Mesodermal cell (in vitro differentiated cells): ENCODE data around the gene SLC25A13.
"Not testable (repeated sequence)": the region's sequence is repeated elsewhere in the genome, so short reads cannot be mapped to it uniquely, and the experiment has no call there.

ENCODE experiments used
- H3K27ac ChIP-seq: 2 replicates; pipeline ENCODE4 v1.7.0; 2013; ENCODE audit warnings: mild to moderate bottlenecking, low read depth, low read length, moderate library complexity; ENCODE audit not compliant: severe bottlenecking
- H3K36me3 ChIP-seq: 2 replicates; pipeline ENCODE4 v1.7.1; 2013; ENCODE audit warnings: mild to moderate bottlenecking, low read length, moderate library complexity; ENCODE audit not compliant: control insufficient read depth, insufficient read depth
- H3K4me1 ChIP-seq: one replicate; pipeline ENCODE4 v1.7.1; 2013; ENCODE audit warnings: mild to moderate bottlenecking, low read length; ENCODE audit not compliant: insufficient read depth, control insufficient read depth, poor library complexity, severe bottlenecking
- H3K4me3 ChIP-seq: 2 replicates; pipeline ENCODE4 v1.7.0; 2013; ENCODE audit warnings: low read length, control low read depth, mild to moderate bottlenecking; ENCODE audit not compliant: insufficient read depth, poor library complexity, severe bottlenecking; ENCODE audit errors: extremely low read depth
- H3K9me3 ChIP-seq: 2 replicates; pipeline ENCODE4 v1.7.1; 2013; ENCODE audit warnings: mild to moderate bottlenecking, low read length, moderate library complexity; ENCODE audit not compliant: control insufficient read depth
- WGBS, 2 experiments: methylation state at CpG; one replicate each; pipeline ENCODE4 v1.1.5; 2013; ENCODE audit warnings: missing lambda C conversion rate in 2 of 2; ENCODE audit not compliant: insufficient coverage in 2 of 2; 5-methylcytosine and 5-hydroxymethylcytosine counted together

Gene SLC25A13

DNA sequence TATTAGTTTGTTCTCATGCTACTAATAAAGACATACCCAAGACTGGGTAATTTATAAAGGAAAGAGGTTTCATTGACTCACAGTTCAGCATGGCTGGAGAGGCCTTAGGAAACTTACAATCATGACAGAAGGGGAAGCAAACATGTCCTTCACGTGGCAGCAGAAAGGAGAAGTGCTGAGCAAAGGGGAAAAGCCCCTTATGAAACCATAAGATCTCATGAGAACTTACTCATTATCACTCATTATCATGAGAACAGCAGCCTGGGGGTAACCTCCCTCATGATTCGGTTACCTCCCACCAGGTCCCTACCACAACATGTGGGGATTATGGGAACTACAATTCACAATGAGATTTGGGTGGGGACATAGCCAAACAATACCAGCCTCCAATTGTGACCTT lies 4.9 kb upstream of the SLC25A13 start:
- not testable (repeated sequence) for H3K9me3 ChIP-seq, H3K4me3 ChIP-seq, H3K27ac ChIP-seq, H3K4me1 ChIP-seq, H3K36me3 ChIP-seq
- WGBS, 2 experiments, result 80 to 94% methylated on average over 1 to 2 of the region's 2 CpGs

DNA sequence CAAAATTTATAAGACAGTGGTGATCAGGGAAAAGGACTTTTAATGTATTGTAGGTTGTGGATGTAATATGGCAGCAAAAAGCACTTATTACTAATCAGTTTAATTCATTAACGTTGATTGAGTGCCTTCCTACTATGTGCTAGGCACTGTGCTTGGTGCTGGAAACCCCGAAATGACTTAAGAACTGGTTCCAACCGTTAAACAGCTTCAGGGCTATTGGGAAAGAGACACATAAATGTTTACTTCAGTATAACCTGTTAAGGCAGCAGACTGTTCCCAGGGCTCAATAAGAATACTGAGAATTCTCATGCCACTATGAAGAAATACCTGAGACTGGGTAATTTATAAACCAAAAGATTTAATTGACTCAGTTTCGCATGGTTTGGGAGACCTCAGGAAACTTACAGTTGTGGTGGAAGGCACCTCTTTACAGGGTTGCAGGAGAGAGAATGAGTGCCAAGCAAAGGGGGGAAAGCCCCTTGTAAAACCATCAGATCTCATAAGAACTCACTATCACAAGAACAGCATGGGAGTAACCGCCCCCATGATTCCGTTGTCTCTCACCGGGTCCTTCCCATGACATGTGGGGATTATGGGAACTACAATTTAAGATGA lies 1.1 kb upstream of the SLC25A13 start:
- 86 to 94% methylated on average over 5 of the region's 7 CpGs for WGBS, 2 experiments
- no peaks in the 10 kb centered on the region for H3K9me3 ChIP-seq
- no peak overlapping the region for H3K4me3 ChIP-seq
- H3K36me3 ChIP-seq, result no peaks in the 10 kb centered on the region
- no peak overlapping the region for H3K27ac ChIP-seq
- H3K4me1 ChIP-seq, result no peaks in the 10 kb centered on the region

DNA sequence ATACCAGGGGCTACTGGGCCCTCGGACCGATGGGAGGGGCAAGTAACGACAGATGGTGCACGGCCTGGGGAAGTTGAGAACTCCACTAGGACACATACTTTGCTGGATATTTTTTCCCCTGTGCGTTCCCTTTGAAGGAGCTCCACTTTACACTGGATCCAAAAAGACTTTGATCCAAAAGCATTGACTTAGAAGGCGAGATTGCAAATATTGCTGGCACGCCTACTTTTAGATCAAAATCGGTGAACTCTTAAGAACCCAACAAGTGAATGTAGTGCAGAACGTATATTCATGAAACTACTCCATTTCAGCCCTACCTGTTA lies 436 bp upstream of the SLC25A13 start:
- Histone ChIP-seq H3K4me1 (no peaks in the 10 kb centered on the region), H3K27ac (no peak overlapping the region), H3K4me3 (peak overlapping the region; percentile 83), H3K36me3 (peaks cover under 1% of the 10 kb centered on the region), H3K9me3 (no peaks in the 10 kb centered on the region)
- 46 to 53% methylated on average over 8 to 9 of the region's 9 CpGs for WGBS, 2 experiments

DNA sequence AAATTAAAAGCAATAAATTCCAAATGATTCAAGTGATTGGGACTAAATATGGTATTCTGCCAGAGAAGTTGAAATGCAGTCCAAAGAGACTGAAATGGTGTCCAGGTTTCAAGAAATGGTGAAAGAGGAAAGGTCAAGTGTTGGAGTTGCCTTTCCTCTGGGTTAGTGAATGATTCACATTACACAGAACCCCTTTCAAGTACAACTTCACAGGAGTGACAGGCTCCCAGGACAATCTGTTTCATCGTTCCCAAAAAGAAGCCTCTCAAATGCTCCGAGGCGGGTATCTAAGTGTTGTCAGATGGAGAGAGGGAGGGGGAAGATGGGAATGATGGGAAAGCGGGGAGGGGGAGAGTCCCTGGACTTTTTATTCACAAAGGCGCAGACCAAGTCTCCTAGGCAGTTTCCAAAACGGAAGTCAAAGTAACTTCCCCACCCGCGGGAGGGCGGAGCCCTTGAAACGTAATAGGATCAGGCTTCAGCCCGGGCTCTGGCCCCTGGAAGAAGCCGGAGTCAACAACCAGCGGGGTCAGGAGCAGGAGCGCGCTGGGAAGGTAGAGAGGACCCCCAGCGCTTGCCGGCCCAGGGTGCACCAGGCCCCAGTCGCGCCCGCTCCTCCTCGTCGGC lies 754 bp downstream of the SLC25A13 start:
- no peaks in the 10 kb centered on the region for H3K9me3 ChIP-seq
- 0% methylated on average over 14 to 19 of the region's 22 CpGs for WGBS, 2 experiments
- peak overlapping the region; percentile 83 for H3K4me3 ChIP-seq
- H3K27ac ChIP-seq, result peak overlapping the region; percentile 94
- peaks cover 12% of the 10 kb centered on the region for H3K36me3 ChIP-seq
- no peaks in the 10 kb centered on the region for H3K4me1 ChIP-seq

DNA sequence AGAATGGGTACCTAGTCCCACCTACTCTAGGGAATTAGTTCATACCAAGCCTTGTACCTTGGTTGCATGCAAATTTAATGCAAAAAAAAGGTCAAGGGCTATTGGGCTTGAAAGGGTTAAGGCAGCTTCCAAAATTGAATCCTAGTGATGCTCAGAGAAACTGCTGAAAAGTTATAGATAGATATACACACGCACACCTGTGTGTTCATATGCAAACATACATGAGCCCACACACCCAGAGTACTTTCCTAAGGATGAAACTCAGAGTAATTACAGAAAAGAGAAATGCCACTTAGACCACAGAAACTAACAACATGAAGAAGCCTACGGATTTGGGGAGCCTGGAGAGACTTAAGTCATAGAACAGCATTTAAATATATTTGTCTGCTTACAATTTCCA lies 1.5 kb downstream of the SLC25A13 start:
- Histone ChIP-seq H3K4me3 (peak overlapping the region; percentile 83), H3K4me1 (no peaks in the 10 kb centered on the region), H3K9me3 (no peaks in the 10 kb centered on the region), H3K36me3 (peaks cover 16% of the 10 kb centered on the region), H3K27ac (no peak overlapping the region)
- WGBS, 2 experiments, result no CpG with 5 or more reads among the region's 2 CpGs

DNA sequence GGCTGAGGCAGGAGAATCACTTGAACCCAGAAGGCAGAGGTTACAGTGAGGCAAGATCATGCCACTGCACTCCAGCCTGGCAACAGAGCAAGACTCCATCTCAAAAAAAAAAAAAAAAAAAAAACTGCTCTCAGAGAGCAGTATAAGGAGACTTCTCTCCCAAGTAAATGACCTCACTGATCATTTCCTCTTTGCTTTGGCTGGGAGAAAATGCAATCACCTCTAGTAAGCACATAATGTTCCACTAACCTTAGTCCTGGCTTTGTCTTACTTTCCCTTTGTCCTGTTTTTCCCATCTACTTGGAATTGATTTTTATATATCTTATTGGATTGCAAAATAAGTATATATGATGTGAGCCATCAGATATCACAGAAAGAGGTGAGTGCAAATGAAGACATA lies 2.5 kb downstream of the SLC25A13 start:
- Histone ChIP-seq H3K36me3 (peaks cover 16% of the 10 kb centered on the region), H3K4me1 (peaks cover 9% of the 10 kb centered on the region), H3K9me3 (no peaks in the 10 kb centered on the region), H3K4me3 (no peak overlapping the region), H3K27ac (no peak overlapping the region)

DNA sequence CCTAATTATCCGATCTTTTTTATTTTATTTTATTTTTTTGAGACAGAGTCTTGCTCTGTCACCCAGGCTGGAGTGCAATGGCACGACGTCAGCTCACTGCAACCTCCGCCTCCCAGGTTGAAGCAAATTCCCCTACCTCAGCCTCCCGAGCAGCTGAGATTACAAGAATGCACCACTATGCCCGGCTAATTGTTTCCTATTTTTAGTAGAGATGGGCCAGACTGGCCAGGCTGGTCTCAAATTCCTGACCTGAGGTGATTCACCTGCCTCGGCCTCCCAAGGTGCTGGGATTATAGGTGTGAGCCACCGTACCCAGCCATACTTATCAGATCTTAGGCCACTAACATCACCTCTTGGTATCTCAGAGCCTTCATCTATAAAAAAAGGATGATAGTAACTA lies 4.9 kb downstream of the SLC25A13 start:
- H3K4me1 ChIP-seq, result peaks cover 9% of the 10 kb centered on the region
- peaks cover 20% of the 10 kb centered on the region for H3K36me3 ChIP-seq
- no peak overlapping the region for H3K4me3 ChIP-seq
- H3K27ac ChIP-seq, result no peak overlapping the region
- H3K9me3 ChIP-seq, result no peaks in the 10 kb centered on the region
- WGBS, 2 experiments, result 90% methylated on average over 5 of the region's 8 CpGs

DNA sequence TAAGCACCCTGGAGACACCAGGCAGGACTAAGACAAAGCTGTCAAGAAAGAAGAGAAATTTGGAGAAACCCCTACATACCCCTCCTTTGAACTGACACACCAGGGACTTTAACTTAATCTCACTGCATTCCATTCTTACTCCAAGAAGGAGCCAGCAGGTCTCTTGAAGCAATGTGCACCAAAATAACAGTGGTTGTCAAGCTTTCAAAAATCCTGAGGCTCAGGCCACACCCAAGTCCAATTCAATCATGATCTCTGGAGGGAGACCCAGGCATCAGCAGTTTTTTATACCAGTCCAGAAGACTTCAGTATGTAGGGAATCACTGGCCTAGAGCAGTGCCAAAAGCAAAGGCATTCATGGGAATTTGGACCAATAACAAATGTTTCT lies 6.8 kb downstream of the SLC25A13 start:
- Histone ChIP-seq H3K27ac (no peak overlapping the region), H3K9me3 (no peaks in the 10 kb centered on the region), H3K36me3 (peaks cover 20% of the 10 kb centered on the region), H3K4me1 (peaks cover 9% of the 10 kb centered on the region), H3K4me3 (no peak overlapping the region)

DNA sequence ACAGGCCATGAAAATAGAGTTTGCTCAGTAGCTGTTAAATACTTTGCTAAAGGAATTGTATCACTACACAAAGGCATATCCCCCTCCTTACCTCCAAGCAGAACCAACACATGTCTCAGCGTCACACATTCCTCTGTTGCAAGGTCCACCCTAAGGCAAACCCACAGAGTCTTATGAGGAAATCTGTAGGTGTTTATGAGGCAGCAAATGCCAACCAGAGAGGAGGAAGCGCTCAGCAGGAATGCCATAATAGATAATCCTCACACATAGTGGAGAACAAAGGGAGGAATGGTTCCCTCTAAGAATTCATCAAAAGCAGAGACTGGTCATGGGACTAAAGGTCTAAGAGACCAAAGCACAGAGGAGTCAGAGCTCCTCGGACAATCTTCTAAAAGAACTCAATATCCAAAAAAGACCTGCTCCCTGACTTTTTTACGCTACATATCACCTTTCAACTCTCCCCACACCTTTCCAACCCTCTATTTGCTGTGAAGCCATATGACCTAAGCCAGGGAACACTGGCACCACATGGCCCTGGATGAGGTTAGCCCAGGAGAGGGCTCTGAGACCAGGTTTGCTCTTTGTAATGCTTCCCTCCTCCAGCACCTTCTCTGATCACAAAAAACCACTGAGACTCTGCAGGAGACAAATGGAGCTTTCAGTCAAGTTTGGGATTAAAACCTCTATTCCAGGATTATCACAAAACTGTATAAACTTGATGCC lies 7.3 kb downstream of the SLC25A13 start:
- peaks cover 22% of the 10 kb centered on the region for H3K36me3 ChIP-seq
- WGBS, 2 experiments, result 93 to 100% methylated on average over 2 to 3 of the region's 4 CpGs
- peaks cover 9% of the 10 kb centered on the region for H3K4me1 ChIP-seq
- no peaks in the 10 kb centered on the region for H3K9me3 ChIP-seq
- H3K27ac ChIP-seq, result no peak overlapping the region
- no peak overlapping the region for H3K4me3 ChIP-seq

DNA sequence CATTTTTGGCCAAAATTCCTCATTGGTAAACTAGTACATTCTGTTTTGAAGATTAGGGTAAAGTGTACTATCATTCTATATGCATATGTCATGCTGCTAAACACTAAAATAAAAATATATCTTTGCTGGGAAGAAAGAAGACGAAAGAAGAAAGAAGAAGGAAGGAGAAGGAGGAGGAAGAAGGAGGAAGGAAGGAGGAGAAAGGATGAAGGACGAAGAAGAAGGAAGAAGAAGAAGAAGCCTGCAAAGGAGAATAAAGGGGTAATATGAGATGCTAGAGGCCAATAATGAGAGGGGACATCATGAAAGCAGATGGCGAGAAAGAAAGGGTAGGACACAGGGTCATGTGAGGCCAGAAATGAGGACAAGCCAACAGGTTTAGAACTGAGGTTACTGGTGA lies 8.0 kb downstream of the SLC25A13 start:
- Histone ChIP-seq H3K36me3 (peaks cover 27% of the 10 kb centered on the region), H3K9me3 (no peaks in the 10 kb centered on the region), H3K4me1 (peaks cover 9% of the 10 kb centered on the region), H3K27ac (no peak overlapping the region), H3K4me3 (no peak overlapping the region)
- WGBS, 2 experiments, result 89 to 92% methylated on average over 3 of the region's 3 CpGs

DNA sequence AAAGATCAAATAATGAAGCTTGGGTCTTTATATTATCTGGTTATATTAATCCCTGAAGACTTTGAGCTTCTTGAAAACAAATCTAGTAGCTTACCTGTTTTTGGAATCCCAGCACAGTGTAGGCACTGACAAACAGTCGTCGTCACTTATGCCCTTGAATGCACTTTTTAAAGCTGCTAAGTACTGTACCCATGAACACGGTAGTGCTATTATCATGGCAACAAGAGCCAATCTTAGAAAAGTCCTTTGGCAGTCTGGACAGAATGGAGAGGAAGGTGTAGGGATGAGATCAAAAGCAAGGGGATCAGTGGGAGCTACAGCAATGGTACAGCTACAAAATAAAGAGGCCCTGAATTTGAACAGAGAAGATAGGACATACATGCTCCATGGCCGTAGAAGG lies 9.4 kb downstream of the SLC25A13 start:
- Histone ChIP-seq H3K4me3 (no peak overlapping the region), H3K36me3 (peaks cover 34% of the 10 kb centered on the region), H3K4me1 (peaks cover 9% of the 10 kb centered on the region), H3K27ac (no peak overlapping the region), H3K9me3 (no peaks in the 10 kb centered on the region)
- WGBS, 2 experiments, result 89 to 93% methylated on average over 3 to 4 of the region's 4 CpGs
